Measurements from ENCODE around the gene CCDC106. TPM values are rescaled to one million over a fixed set of nuclear protein-coding genes. Genes with fewer than 3 reads are reported as not detected.
A peak's percentile ranks its signal among the peaks of the same experiment; 100 is the strongest.

CCDC106 gene
- total RNA-seq, 1 donor from 2014 or later = 12.2 TPM

DNA sequence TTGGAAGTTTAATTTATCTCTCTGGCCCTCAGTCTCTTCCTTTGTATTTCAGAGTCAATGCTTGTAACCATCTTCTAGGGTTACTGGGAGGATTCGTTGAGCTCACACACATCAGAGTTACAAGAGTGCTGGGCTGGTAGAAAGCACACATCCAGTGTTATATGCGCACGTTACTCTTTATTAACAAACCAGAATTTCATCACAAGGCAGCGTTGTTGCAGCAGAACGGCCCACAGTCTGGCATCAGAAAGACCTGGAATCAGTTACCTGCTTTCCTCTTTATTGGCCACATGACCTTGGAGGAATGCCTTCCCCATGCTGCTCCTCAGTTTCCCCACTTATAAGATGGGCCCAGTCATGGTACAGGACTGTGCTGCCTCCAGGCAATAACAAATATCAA lies 38.7 kb upstream of the CCDC106 start:
- Histone ChIP-seq H3K79me2 (ENCODE audit: insufficient read depth, low read length) (peaks cover 67% of the 10 kb centered on the region), H4K20me1 (ENCODE audit: insufficient read depth, low read length) (peaks cover 67% of the 10 kb centered on the region), H3K4me1 (ENCODE audit: insufficient read depth, low read length) (peaks cover 14% of the 10 kb centered on the region), H3K27ac (ENCODE audit: low read depth, low read length) (no peak overlapping the region), H3K4me2 (ENCODE audit: low read length) (no peak overlapping the region), H2AFZ (ENCODE audit: low read depth, low read length) (no peak overlapping the region), H3K27me3 (ENCODE audit: insufficient read depth, low read length) (no peaks in the 10 kb centered on the region), H3K9me3 (ENCODE audit: insufficient read depth, low read depth, low read length) (no peaks in the 10 kb centered on the region), H3K36me3 (ENCODE audit: insufficient read depth, low read length) (peaks cover 6% of the 10 kb centered on the region), H3K4me3 (ENCODE audit: insufficient read depth, low read depth, low read length) (no peak overlapping the region), H3K9ac (ENCODE audit: low read length) (no peak overlapping the region)
- DNase-seq (ENCODE audit: low read depth) = no peak
- peaks cover 2% of the 10 kb centered on the region for H3K9me3 Mint-ChIP-seq (ENCODE audit: unreplicated experiment)
- no peaks in the 10 kb centered on the region for H3K27me3 Mint-ChIP-seq (ENCODE audit: low read depth, unreplicated experiment)
- peaks cover 16% of the 10 kb centered on the region for H3K4me1 Mint-ChIP-seq (ENCODE audit: low read depth, unreplicated experiment)
- peaks cover 25% of the 10 kb centered on the region for H3K36me3 Mint-ChIP-seq (ENCODE audit: low read depth, unreplicated experiment)
- no peak overlapping the region for H3K4me3 Mint-ChIP-seq (ENCODE audit: unreplicated experiment)
- no peak for TF ChIP-seq EZH2 (IDR thresholded peaks at IDR 0.05; ENCODE audit: insufficient read depth, low read length)
- TF ChIP-seq, protein P1, sequence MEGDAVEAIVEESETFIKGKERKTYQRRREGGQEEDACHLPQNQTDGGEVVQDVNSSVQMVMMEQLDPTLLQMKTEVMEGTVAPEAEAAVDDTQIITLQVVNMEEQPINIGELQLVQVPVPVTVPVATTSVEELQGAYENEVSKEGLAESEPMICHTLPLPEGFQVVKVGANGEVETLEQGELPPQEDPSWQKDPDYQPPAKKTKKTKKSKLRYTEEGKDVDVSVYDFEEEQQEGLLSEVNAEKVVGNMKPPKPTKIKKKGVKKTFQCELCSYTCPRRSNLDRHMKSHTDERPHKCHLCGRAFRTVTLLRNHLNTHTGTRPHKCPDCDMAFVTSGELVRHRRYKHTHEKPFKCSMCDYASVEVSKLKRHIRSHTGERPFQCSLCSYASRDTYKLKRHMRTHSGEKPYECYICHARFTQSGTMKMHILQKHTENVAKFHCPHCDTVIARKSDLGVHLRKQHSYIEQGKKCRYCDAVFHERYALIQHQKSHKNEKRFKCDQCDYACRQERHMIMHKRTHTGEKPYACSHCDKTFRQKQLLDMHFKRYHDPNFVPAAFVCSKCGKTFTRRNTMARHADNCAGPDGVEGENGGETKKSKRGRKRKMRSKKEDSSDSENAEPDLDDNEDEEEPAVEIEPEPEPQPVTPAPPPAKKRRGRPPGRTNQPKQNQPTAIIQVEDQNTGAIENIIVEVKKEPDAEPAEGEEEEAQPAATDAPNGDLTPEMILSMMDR (IDR thresholded peaks at IDR 0.05; ENCODE audit: insufficient read depth, low read depth, low read length) = no peak
- FAIRE-seq = no peak
- H3K27ac Mint-ChIP-seq (ENCODE audit: unreplicated experiment) = no peak overlapping the region

DNA sequence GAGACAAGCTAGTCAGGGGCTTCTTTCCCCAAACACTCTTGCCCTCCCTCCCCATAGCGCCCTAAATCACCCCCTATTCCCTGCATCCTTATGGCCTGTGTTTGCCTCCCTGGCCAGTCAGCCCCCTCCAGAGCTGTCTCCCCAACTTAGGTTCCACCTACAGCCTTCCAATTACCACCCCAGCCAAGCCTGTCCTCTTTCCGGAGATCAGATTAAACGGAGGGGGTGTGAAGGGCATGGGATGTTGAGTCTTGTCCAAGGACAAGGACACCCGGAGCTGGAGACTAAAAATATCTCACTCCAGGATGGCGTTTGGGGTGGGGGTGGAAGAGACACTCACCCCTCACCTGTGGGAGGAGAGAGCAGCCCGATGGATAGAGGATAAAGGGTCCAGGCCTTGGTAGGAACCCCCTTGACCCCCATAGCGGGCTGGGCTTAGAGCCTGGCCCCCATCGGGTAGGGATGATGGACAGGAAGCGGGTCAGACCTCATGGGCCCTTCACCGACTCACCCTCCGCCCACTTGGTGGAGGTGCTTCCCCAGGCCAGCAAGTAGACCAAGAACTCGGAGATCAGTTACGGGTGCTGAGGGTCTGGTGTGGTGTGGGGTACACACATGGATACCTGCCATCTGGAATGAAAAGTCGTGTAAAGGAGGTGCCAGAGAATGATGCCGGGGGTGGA lies 36.6 kb upstream of the CCDC106 start:
- FAIRE-seq (no peak), DNase-seq (ENCODE audit: low read depth) (no peak)
- H3K9me3 ChIP-seq (ENCODE audit: insufficient read depth, low read depth, low read length) = no peaks in the 10 kb centered on the region
- H3K9ac ChIP-seq (ENCODE audit: low read length) = no peak overlapping the region
- Mint-ChIP-seq H3K27ac (ENCODE audit: unreplicated experiment) (peak overlapping the region; percentile 66), H3K4me3 (ENCODE audit: unreplicated experiment) (no peak overlapping the region), H3K9me3 (ENCODE audit: unreplicated experiment) (peaks cover 2% of the 10 kb centered on the region), H3K27me3 (ENCODE audit: low read depth, unreplicated experiment) (no peaks in the 10 kb centered on the region), H3K36me3 (ENCODE audit: low read depth, unreplicated experiment) (peaks cover 25% of the 10 kb centered on the region), H3K4me1 (ENCODE audit: low read depth, unreplicated experiment) (peaks cover 12% of the 10 kb centered on the region)
- no peak overlapping the region for H3K27ac ChIP-seq (ENCODE audit: low read depth, low read length)
- TF ChIP-seq EZH2 (IDR thresholded peaks at IDR 0.05; ENCODE audit: insufficient read depth, low read length) = no peak
- TF ChIP-seq, protein P1 (IDR thresholded peaks at IDR 0.05; ENCODE audit: insufficient read depth, low read depth, low read length) = no peak
- no peak overlapping the region for H2AFZ ChIP-seq (ENCODE audit: low read depth, low read length)
- no peaks in the 10 kb centered on the region for H3K27me3 ChIP-seq (ENCODE audit: insufficient read depth, low read length)
- H3K4me1 ChIP-seq (ENCODE audit: insufficient read depth, low read length) = peaks cover 7% of the 10 kb centered on the region
- H3K4me3 ChIP-seq (ENCODE audit: insufficient read depth, low read depth, low read length) = no peak overlapping the region
- no peak overlapping the region for H3K4me2 ChIP-seq (ENCODE audit: low read length)
- H4K20me1 ChIP-seq (ENCODE audit: insufficient read depth, low read length) = peaks cover 65% of the 10 kb centered on the region
- peaks cover 6% of the 10 kb centered on the region for H3K36me3 ChIP-seq (ENCODE audit: insufficient read depth, low read length)
- H3K79me2 ChIP-seq (ENCODE audit: insufficient read depth, low read length) = peaks cover 64% of the 10 kb centered on the region

DNA sequence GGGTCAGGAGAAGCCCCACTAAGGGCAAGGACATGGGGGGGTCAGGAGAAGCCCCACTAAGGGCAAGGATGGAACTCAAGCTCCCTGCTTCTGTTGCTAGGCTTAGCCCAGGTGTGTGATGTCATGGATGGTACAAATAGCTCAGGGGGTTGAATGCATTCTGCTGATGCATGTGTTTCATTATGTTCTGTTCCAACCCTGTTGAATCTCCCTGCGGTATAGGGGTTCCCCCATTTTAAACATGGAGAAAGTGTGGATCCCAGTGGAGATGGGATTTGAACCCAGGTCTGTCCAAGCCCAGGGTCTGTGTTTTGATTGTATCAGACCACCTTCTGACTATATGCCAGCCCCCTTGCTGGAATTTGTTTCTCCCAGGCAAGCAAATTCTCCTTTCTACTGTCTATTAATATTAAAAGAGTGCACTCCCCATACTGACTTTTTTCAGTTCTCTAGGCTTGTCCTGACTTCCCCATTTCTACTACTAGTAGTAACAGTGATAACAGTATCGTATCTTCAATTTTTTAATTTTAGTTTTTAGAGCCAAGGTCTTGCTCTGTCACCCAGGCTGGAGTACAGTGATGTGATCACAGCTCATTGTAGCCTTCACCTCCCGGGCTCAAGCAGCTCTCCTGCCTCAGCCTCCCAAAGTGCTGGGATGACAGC lies 35.9 kb upstream of the CCDC106 start:
- H3K27me3 Mint-ChIP-seq (ENCODE audit: low read depth, unreplicated experiment) = no peaks in the 10 kb centered on the region
- peaks cover 21% of the 10 kb centered on the region for H3K36me3 Mint-ChIP-seq (ENCODE audit: low read depth, unreplicated experiment)
- Histone ChIP-seq H3K4me2 (ENCODE audit: low read length) (no peak overlapping the region), H3K79me2 (ENCODE audit: insufficient read depth, low read length) (peaks cover 58% of the 10 kb centered on the region), H3K27me3 (ENCODE audit: insufficient read depth, low read length) (no peaks in the 10 kb centered on the region), H3K4me3 (ENCODE audit: insufficient read depth, low read depth, low read length) (no peak overlapping the region), H3K9me3 (ENCODE audit: insufficient read depth, low read depth, low read length) (no peaks in the 10 kb centered on the region), H3K27ac (ENCODE audit: low read depth, low read length) (no peak overlapping the region), H3K36me3 (ENCODE audit: insufficient read depth, low read length) (peaks cover 6% of the 10 kb centered on the region), H2AFZ (ENCODE audit: low read depth, low read length) (no peak overlapping the region), H4K20me1 (ENCODE audit: insufficient read depth, low read length) (peaks cover 59% of the 10 kb centered on the region), H3K9ac (ENCODE audit: low read length) (no peak overlapping the region), H3K4me1 (ENCODE audit: insufficient read depth, low read length) (no peaks in the 10 kb centered on the region)
- H3K4me3 Mint-ChIP-seq (ENCODE audit: unreplicated experiment) = no peak overlapping the region
- peaks cover 5% of the 10 kb centered on the region for H3K4me1 Mint-ChIP-seq (ENCODE audit: low read depth, unreplicated experiment)
- DNase-seq (ENCODE audit: low read depth) = no peak
- FAIRE-seq = no peak
- H3K27ac Mint-ChIP-seq (ENCODE audit: unreplicated experiment) = no peak overlapping the region
- TF ChIP-seq, protein P1 (IDR thresholded peaks at IDR 0.05; ENCODE audit: insufficient read depth, low read depth, low read length) = no peak
- TF ChIP-seq EZH2 (IDR thresholded peaks at IDR 0.05; ENCODE audit: insufficient read depth, low read length) = no peak
- peaks cover 2% of the 10 kb centered on the region for H3K9me3 Mint-ChIP-seq (ENCODE audit: unreplicated experiment)
